CD4-positive, alpha-beta T cell treated with Interleukin-15 for 4 hours (primary cell): Measurements from ENCODE around the gene SLC2A4RG.
A peak's percentile ranks its signal among the peaks of the same experiment; 100 is the strongest.

ENCODE experiments used
- DNase-seq: peaks from one replicate; pipeline ENCODE4 v3.0.0-alpha.2; 2020; ENCODE audit warnings: low spot score

SLC2A4RG gene

DNA sequence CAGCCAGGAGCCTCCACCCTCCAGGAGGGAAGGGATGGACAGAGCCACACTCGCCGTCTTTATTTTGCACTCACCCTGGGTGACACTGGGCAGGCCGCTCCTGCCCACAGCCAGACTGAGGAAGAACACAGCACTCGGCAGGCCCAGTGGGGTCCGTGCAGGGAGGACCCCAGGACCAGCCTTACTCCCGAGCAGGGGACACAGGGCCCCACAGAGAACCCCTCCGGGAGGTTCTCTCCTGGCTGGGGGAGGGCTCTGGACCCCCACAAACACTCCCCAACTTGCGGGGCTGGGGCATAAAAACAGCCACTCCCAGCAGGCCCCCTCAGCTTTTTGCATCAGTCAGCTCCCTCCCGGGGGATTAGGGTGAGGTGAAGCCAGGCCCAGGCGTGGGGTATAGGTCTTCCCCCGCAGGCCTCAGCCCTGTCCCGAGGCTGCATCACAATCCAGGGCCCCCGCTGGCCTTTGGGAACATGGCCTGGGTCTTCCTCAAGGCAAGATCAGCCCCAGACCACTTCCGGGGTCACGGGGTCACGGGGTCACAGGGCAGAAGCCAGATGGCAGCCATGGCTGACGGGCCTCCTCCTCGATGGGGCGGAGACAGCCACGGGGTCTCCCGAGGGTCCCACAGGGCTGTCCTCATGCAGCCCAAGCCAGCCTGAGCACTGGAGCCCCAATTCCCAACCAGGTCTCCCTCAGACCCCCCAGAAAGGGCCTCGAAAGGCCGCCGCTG lies 39.9 kb upstream of the SLC2A4RG start:
- DNase-seq: no peak

- DNase-seq: no peak
Observed at GRCh38 chr20:63700199-63701050, 39.2 kb upstream of the SLC2A4RG start.

DNA sequence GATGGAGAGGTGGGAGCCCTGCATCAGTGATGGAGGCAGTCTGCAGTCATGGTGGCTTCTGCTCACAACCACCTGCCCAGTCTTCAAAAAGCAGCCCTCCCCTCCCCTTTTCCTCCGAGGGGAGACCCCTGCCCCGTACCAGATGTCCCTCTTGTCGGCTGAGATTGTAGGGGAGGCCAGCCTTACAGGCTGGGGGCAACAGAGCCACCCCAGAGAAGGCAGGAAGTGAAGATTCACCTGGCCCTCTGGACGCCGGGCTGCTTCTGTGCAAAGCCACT lies 38.6 kb upstream of the SLC2A4RG start:
- no peak for DNase-seq

DNA sequence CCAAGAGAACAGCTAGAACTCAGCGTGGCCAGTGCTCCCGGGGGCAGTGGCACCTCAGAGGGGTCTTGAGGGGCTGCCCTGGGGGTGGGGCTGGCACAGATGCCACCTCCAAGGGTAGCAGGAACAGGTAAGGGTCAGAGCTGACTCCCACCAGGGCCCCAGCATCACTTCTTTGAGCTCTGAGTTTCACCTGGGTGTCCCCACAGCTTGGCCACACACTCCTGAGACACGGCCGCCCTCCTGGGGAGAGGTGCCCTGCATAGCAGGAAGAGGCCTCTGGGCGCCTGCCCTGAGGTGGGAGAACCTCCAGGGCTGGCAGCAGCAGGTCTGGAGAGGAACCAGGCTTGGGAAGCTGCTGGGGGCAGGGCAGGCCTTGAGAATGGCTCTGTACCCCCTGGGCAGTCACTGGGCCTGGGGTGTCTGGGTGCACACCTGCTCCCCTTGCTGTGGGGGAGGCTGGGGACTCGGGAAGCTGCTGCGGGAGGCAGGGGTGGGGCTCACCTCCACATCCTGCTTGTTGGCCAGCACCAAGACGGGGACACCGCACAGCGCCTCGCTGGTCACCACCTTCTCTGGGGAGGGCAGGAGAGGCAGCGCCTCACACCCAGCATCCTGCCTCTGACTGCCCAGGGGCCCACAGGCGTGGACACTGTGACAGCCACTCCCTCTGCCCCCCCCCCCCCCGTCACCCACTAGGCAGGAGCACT lies 38.1 kb upstream of the SLC2A4RG start:
- no peak for DNase-seq

DNA sequence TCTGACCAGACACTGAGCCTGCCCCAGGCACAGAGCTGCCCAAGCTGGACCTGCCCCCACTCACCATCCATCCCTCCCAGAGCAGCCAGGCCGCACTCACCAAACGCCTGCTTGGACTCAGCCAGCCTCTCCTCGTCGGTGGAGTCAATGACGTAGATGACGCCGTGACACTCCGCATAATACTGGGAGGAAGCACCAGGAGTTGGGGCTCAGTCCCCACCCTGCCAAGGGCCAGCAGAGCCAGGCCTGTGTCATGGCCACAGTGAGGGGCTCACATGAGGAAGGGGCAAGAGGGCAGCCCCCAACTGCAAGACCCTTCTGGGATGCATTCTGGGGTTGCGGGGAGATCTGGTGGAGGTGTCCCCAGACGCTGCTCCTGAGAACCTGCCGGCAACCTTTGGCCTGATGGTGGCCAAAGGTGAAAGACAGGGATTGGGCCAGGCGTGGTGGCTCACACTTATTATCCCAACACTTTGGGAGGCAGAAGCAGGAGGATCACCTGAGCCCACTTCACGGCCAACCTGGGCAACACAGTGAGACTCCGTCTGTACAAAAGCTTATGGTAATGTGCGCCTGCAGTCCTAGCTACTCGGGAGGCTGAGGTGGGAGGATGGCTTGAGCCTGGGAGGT lies 37.4 kb upstream of the SLC2A4RG start:
- DNase-seq: no peak

GRCh38 chr20:63702751-63703470 lies 36.7 kb upstream of the SLC2A4RG start:
- no peak for DNase-seq

DNA sequence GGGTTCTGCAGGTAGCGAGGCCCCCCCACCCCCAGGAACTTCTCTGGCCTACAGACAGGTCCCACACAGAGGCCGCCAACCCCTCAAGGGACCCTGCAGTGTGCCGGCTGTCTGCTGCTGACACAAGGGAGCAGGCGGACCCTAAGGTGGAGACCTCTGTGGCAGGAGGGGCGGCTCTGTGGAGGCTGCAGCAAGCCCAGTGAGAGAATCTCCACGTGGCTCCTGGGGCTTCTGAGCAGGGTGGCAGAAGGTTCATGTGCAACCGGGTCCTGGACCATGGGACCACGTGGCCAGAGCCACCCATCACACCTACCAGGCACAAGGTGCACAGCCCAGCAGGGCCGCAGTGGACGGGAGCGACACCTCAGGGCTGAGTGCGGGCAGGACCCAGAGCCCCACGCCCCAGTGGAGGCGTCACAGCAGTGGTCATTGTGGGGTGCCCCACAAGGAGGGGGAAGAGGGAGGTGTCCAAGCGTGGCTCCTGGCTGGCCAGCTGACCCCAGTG lies 36.1 kb upstream of the SLC2A4RG start:
- no peak for DNase-seq

DNA sequence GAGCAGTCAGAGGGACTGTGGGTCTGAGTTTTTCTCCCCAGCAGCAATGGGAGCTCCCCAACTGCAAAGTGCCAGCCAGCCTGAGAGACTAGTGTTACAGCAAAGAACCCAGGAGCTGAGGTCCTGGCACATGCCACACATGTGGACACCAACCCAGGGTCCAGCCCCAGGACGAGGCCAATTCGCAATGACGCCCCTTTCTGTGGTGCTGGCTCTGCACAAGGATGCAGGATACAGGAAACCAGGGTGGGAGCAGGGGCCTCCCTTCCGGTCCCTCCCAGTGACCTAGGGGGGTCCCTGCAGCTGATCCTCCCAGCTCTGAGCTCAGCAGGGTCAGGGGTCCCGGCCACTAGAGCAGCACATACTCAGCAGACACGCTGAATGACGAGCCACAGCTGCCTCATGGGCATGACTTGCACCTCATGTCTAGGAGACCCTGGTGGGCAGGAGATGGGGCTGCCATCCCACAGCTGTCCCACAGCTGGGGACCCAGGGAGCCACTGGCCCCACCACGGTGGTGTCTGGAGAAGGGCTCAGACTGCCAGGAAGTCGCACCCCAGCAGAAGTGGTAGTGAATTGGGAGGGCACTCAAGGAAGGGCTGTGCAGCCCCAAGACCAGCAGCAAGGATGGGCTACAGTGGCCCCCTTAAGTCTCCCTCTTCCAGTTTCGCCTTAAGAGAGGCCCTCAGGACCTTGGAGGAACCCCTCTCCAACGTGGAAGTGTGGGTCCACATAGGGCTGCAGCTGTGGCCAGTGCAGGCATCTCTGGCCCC lies 35.4 kb upstream of the SLC2A4RG start:
- DNase-seq: no peak

GRCh38 chr20:63704749-63705117 lies 34.8 kb upstream of the SLC2A4RG start:
- DNase-seq: no peak

DNA sequence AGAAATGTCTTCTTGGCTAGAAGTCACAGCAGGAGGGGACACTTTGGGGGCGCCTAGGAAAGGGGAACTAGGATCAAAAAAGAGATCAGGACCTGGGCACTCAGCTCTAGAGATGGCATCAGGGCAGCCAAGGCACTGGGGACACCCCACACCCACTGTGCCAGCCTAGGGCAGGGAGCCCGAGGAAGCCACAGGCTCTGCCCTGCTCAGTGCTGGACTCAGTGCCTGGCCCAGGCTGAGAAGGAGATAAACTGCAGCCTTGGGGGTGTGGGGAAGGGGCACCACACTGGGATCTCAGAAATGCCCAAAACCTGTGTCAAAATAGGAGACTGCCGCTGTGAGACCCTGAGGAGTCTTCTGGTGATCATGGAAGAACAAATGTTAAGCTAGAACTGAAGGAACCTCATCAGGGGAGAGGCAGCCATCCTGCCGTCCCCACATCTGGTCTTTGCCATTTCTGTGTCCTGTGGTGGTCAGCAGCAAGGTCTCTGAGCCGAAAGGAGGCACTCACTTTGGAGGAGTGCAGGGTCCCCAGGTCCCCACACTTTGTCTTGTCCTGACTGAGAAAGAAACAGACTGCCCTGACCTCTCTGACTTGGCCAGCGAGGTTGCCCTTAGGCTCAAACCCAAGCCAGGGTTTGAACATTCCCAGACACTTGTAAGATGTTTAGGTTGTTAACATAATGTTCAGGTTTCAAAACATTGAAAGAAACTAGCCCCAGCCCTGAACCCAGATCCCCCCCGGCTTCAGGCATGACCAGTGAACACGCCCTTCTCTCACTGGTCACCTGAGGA lies 34.1 kb upstream of the SLC2A4RG start:
- DNase-seq: no peak

DNA sequence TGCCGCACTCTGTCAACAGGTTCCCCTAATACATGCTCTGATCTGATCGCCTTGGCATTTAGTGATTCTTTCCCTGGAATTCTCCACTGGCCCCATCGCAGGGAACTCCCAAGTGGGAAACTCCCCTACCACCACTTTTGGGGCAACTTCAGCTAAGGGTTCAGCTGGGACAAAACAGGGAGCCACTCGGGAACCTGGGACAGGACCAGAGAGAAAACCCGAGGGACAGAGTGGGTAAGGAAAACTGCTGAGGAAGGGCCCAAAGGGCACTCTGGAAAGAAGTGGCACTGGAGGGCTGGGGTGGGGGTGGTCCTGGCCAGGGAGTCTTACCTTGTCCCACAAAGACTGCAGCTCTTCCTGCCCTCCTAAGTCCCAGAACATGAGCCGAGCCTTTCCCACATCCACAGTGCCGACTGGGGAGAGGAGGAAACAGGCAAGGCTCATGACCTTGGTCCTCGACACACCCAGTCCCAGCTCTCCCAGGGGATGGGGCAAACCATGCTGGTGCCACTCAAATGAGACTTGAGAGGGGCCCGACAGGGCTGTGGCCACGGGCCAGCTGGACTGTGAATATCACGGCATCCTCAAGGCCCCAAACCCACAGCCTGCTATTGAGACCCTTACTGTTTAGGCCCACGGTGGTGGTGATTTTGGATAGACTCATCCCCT lies 33.4 kb upstream of the SLC2A4RG start:
- no peak for DNase-seq

DNA sequence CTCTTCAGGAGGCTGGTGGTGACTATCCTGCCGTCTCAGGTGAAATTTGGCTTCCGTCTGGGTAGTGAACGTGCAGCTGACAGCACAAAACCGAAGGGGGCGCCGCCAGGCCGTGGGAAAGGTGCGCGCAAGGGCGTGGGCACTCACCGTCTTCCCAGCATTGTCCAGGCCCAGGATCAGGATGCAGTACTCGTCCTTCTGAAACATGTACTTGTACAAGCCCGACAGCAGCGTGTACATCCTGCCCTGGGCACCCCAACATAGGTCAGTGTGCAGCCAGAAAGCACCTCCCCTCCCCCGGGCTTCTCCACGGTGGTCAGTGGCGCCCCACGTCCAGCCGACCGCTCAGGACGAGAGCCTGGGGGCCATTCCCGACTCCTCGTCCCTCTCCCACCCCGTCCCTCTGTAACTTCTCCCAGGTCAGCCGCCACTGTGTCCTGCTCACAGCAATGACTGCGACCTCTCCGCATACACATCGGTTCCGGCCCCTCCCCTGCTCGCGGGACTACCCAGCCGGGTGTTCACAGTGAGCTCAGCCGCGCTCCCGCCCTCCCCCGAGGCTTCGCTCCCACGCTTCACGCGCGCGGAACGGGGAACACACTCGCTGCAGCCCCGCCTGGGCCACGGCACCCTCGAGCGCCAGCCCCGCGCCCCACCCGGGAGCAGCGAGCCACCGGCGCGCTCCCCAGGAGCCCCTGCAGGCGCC lies 32.6 kb upstream of the SLC2A4RG start:
- DNase-seq: peak; percentile 67

- DNase-seq: peak; percentile 89
Observed at GRCh38 chr20:63707558-63708300, 31.8 kb upstream of the SLC2A4RG start, which contains the start of the genes ARFRP1 and ZGPAT. Gene ARFRP1 (minus strand): TSS chr20:63707976. CDS start chr20:63707091, 885 bp downstream. Gene ZGPAT (plus strand): TSS chr20:63708039. CDS start chr20:63708581, 542 bp downstream.

DNA sequence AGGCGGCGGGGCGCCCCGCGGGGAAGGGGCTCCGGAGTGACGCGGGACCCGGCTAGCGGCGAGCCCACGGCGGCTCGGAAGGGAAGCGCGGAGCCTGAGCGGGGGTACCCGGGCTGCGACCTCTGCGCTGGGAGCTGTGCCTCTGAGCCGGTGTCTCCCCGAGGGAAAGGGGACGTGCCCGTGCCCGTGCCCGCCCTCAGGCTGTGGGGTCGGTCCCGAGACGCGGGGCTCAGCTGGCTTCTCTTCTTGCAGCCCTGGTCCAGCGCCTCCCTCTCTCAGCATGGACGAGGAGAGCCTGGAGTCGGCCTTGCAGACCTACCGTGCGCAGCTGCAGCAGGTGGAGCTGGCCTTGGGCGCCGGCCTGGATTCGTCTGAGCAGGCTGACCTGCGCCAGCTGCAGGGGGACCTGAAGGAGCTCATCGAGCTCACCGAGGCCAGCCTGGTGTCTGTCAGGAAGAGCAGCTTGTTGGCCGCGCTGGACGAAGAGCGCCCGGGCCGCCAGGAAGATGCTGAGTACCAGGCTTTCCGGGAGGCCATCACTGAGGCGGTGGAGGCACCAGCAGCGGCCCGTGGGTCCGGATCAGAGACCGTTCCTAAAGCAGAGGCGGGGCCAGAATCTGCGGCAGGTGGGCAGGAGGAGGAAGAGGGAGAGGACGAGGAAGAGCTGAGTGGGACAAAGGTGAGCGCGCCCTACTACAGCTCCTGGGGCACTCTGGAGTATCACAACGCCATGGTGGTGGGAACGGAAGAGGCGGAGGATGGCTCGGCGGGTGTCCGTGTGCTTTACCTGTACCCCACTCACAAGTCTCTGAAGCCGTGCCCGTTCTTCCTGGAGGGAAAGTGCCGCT lies 31.1 kb upstream of the SLC2A4RG start:
- no peak for DNase-seq

DNA sequence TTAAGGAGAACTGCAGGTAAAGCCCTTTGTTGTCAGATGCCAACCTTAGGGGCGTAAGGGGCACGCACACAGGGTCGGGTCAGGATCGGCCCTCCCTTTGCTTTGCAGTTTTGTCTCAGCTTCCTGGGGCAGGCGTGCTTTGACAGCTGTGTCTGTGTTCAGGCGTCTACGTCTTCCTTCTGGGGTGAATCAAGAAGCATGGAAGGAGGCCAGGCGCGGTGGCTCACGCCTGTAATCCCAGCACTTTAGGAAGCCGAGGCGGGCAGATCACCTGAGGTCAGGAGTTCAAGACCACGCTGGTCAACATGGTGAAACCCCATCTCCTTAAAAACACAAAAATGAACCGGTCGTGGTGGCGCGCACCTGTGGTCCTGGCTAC lies 30.4 kb upstream of the SLC2A4RG start:
- no peak for DNase-seq

GRCh38 chr20:63711085-63711645 lies 28.4 kb upstream of the SLC2A4RG start:
- DNase-seq: no peak

DNA sequence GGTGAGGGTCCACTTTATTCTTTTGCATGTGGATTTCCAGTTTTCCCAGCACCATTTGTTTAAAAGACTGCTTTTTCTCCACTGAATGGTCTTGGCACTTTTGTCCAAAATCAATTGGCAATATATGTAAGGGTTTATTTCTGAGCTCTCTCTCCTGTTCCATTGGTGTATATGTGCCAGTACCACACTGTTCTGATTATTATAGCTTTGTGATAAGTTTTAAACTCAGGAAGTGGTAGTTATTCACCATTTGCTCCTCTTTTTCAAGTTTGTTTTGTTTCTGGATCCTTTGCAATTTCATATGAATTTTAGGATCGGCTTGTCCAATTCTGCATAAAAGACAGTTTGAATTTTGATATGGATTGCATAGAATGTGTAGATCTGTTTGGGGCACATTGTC lies 27.4 kb upstream of the SLC2A4RG start:
- DNase-seq: no peak
